OCI-LY3 (cell line): ENCODE results near the gene ADAD2.

Experiments used
- CTCF ChIP-seq: fragments of 200-600, 300-600 bp; sonication (generic); IDR thresholded peaks from 2 replicates; pipeline ENCODE4 v1.5.1; 2014; ENCODE audit warnings: antibody characterized with exemption, low read length, low read depth
- EZH2phosphoT487 ChIP-seq: fragments of 200-600 bp; shearing (Covaris generic); IDR thresholded peaks from 2 replicates; pipeline ENCODE4 v1.6.1; 2018; ENCODE audit warnings: antibody characterized with exemption, mixed run types, low read depth

GRCh38 chr16:84165746-84166145, 25.2 kb upstream of the ADAD2 start:
- TF ChIP-seq CTCF (no peak), EZH2phosphoT487 (no peak)
